GM18505 (cell line): Measurements from ENCODE around the gene CTNND2.
"Not testable (repeated sequence)": the region's sequence is repeated elsewhere in the genome, so short reads cannot be mapped to it uniquely, and the experiment has no call there.

ENCODE experiments used
- ATAC-seq: cut with Tn5 transposase; IDR thresholded peaks from one replicate; pipeline ENCODE4 v1.9.1; 2021; ENCODE audit not compliant: unreplicated experiment
- POLR2A ChIP-seq: IDR thresholded peaks from 4 replicates; pipeline ENCODE4 v1.6.1; 2011; ENCODE audit warnings: borderline replicate concordance; ENCODE audit not compliant: insufficient read depth, insufficient read length; ENCODE audit errors: extremely low read depth

The CTNND2 gene

DNA sequence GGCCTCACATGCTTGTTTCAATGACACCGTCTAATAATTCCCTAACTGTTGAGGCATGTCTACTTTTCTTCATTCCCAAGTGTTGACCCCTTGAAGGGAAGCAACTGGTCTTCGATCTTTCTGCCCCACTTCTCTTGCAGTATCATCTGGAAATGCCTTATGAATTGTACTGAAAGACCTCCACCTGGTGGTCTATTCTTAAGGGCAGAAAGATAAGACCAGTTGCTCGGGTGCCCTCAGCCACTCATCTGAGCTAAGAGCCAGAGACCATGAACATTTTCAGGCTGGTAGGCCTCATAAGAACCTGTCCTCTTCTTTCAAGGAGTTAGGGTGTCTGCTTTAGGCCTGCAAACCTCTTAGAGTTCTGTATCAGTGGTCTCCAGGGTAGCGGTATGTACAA, 542.5 kb downstream of the CTNND2 start:
- TF ChIP-seq POLR2A, result no peak

DNA sequence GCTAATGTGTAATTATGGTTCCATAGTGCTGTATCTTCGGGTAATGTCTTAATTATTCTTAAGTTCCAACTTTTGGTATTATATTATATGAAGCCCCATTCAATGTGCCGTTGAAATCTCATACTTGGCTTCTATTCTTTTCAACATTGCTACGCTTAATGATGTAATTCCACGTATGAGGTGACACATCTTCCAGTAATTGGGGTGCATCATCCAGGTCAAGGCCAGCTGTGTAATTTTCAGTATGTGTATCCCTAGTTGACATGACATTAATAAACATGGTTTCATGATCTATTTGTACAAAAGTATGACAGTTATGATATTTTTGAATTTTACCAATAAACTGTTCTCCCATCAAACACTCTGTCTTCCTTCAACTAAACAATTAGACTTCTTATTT, 546.3 kb downstream of the CTNND2 start:
- TF ChIP-seq POLR2A, result no peak
- no peak for ATAC-seq

More for the DNA sequence above, 542.5 kb downstream of the CTNND2 start:
- ATAC-seq, result no peak

DNA sequence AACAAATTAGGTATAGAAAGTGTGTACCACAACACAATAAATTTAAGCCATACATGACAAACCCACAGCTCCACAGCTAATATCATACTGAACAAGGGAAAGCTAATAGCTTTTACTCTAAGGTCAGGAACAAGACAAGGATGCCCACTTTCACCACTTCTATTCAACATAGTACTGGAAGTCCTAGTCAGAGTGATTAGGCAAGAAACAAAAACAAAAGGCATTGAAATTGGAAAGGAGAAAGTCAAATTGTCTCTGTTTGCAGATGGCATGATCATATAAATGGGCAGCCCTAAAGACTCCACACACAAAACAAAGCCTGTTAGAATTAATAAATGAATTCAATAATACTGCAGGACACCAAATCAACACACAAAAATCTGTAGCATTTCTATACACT, 548.8 kb downstream of the CTNND2 start:
- ATAC-seq, result no peak
- TF ChIP-seq POLR2A, result no peak

DNA sequence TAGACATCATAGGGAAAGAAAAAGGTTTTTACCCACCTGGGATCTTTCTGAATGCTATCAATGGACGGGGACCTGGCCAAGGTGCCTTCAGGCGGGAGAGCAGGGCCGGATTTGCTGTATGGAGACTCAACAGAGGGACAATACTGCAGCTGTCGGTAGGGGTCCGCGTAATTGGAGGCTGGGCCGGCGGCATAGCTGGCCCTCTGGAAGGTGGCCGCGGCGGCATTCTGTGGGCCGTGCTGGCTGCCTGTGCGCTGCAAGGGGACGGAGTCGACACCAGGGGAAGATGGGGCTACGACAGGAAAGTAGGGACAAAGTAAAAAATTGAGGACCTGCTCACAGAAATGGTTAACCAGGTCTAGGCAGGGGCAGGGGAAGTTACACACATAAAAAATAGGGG, 557.9 kb downstream of the CTNND2 start:
- no peak for ATAC-seq
- TF ChIP-seq POLR2A, result no peak

DNA sequence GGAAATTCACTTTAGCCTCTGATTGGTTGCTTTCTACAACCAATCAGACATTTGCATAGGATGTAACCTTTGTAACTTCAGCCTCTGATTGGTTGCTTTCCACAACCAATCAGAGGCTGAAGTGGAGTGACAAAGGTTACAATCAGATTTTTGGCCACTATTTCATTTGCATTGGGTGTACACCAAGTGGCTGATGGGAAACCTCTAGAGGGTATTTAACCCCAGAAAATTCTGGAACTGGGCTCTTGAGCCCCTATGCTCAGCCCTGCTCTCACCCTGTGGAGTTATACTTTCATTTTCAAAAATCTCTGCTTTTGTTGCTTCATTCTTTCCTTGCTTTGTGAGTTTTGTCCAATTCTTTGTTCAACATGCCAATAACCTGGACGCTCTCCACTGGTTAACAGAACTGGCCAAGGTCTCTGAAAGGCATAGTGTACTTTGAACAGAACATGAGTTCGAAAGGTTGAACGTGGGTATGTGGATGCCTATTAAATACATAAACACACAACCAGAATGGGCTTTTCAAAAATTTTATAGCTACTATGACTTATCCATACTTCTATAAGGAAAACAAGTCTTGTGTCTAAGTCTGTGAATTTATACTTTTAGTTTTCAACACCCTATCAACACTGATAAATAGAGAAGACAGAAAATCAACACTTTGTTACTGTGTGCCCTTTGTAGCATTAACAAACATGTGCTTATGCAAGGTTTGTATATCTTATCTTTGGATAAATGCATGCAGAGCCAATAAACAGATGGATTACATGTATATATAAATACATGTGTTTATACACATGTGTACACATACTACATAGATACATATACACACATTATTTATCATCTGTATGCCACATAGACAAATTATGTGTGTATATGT, 568.1 kb downstream of the CTNND2 start:
- ATAC-seq, result no peak
- no peak for TF ChIP-seq POLR2A

DNA sequence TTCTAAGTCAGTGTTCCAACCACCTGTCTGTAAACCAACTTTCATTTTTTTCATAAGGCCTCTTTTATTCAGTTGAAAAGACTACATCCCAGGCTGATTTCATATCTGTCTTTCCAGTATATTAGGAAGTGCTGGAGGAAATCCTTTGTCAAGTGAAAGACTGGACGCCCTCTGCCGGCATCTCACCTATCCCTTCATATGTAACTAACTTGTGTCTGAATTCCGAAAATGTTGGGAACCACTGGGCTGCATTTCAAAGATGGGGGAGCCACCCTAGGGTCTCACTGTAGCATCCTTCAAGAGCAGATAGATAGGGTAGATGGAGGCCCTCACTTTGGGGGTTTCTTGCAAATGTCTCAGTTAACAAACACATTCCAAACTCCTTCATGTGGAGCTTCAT, 569.8 kb downstream of the CTNND2 start:
- TF ChIP-seq POLR2A, result no peak
- ATAC-seq, result no peak

DNA sequence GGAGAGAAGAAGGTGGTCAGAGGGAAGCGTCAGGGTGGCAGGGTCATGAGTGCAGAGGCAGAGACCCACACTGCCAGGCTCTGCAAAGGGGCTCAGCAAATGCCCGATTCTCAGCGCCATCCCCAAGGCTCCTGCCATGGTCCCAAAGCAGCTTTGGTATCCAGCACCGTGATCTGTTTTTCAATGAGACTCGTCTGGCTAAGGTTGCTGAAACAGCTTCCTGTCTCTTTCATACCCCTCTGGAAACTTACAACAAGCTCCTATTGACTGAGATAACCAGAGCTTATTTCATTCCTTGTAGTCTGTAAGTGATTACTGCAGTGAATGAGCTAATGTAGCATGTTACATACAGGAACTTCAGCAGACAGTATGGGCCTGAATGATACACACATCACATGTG, 574.6 kb downstream of the CTNND2 start:
- no peak for ATAC-seq
- no peak for TF ChIP-seq POLR2A

DNA sequence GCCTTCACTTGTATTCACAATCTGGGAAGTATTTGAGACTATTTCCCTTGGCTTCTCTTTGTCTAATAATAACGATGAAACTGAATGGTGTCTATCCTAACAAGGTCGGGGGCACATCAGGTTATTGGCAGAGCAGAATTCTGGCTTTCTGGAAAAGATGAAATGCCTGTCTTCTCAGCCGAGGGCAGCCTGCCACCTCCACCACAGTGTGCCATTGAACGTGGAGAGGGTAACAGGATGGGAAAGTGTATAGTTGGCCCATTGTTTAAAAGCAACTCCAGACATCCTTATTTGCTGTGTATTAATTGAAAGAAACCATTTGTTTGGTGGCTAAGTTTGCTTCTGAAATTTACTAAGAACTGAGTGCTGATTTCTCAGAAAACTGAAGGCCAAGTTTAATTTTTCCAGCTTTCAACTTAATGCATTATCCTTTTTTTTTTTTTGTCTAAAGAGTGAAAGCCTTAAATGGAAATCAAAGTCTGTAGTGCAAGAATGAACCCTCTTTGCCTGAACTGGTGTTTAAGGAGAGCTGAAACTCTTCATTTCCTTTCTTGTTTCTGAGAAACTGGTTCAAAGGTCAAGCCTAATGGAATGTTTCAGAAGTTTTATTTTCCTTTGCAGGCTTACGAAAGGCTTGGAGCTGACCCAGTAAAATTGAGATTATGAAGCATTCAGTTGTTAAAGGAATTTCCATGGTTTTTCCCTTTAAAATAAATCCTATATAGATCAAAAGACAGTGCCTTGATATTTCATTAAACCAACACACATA, 579.5 kb downstream of the CTNND2 start:
- ATAC-seq, result no peak
- TF ChIP-seq POLR2A, result no peak

DNA sequence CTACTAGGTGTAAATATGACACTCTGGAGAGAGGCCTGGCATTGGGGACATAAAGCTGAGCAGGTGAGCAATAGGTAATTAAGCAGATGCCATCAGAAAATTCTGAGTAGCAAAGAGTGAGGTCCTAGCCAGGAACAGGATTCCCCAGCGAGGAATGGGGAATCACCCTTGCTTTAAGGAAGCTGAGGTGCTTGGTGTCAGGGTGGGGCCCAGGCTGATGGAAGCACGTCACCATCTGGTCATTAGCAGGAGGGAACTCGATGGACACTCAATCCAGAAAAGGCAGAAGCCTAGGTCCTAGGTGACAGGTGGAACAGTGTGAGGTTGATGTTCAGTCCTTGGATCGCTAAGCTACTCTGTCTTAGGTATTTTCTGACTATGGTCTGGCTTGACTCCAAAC, 580.5 kb downstream of the CTNND2 start:
- no peak for ATAC-seq
- TF ChIP-seq POLR2A, result no peak

DNA sequence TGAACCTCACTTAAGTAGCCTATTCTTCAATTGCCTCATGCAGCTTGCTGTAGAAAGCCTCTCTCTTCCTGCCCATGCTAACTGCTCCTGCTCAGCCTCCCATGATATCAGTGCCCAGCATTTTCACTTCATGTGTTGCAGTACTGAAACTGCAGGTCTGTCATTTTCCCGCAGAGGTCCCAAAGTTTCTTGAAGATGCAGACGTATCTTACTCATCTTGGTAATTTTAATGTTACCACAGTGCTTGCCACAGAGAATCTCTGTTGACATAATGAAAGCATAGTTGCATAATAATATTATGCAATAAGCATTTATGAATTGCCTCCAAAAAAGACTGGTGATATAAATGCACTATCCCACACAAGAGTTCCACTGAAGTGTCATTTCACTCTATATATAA, 582.1 kb downstream of the CTNND2 start:
- no peak for TF ChIP-seq POLR2A
- ATAC-seq, result no peak

DNA sequence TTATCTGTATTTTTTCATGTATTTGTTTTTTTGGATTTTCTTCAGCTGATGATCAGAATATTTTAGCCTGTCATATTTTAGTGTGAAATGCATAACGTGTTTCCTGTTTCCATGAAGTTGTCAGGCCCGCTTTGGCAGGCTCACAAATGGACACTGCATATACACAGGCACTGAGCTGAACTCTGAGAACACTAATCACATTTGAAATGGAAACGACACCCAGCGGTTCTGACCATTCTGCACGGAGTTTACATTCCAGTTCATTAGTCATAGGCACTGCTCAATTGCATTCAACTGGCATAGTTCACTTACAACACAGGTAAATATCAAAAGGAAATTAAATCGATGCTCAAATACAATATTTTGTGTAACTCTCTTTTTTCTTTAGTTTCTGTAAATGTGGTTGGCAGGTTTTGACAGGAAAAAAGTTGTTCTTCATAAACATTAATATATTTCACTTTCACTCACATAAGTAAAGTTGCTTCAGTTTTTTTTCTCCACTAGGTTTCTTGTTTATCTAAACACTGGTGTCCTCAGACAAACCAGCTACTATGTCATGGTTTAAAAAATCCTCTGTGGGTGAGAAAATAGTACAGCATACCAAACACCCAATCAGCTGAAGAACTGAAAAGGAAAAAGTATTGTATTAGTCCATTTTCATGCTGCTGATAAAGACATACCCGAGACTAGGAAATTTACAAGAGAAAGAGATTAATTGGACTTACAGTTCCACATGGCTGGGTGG, 584.2 kb downstream of the CTNND2 start:
- no peak for TF ChIP-seq POLR2A
- no peak for ATAC-seq

DNA sequence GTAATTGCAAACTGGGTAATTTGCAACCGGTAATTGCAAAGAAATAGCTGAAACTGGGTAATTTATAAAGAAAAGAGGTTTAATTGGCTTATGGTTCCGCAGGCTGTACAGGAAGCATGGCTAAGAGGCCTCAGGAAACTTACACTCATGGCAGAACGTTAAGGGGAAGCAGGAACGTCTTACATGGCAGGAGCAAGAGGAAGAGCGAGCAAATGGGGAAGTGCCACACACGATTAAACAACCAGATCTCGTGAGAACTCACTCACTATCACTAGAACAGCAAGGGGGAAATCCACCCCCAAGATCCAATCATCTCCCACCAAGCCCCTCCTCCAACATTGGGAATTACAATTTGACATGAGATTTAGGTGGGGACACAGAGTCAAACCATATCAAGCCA, 590.6 kb downstream of the CTNND2 start:
- ATAC-seq, result not testable (repeated sequence)

DNA sequence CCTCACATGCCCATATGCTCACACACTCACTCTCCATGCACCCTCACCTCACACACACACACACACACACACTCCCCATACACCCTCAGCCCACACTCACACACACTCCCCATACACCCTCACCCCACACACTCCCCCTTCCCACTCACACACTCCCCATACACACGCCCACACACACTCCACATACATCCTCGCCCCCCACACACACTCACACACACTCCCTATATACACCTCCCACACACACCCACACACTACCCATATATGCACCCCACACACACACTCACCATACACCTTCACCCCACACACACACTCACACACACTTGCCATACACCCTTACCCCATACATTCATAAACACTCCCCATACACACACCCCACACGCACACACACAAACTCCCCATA, 592.5 kb downstream of the CTNND2 start:
- ATAC-seq, result no peak

DNA sequence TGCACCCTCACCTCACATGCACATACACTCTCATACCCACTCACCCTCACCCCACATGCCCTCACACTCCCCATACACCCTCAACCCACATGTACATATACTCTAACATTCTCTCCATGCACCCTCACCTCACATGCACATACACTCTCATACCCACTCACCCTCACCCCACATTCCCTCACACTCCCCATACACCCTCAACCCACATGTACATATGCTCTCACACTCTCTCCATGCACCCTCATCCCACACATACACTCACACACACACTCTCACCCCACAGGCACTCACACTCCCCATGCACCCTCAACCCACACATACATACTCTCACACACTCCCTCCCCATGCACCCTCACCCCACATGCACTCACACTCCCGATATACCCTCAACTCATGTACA, 593.0 kb downstream of the CTNND2 start:
- TF ChIP-seq POLR2A, result no peak
- ATAC-seq, result no peak

More for the DNA sequence above, 592.5 kb downstream of the CTNND2 start:
- no peak for TF ChIP-seq POLR2A

DNA sequence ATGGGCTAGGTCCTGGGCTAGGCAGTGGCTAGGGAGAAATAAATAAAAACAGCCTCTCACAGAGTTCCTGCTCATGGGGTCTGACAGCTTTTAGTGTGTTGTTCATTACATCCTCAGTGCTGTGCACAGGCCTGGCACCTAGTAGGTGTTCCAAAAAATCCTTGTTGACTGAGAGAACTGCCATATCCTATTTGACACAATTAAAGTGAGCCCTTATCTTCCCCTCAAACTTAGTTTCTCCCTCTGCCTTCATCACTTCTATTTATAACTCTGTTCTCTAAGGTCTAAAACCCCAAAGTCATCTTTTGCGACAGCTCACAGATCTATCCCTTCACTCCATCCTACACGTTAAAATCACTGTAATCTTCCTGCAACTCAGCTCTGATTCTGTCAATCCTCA, 594.1 kb downstream of the CTNND2 start:
- ATAC-seq, result no peak
- TF ChIP-seq POLR2A, result no peak
